NCI-H69 (cell line): ENCODE data around the gene MFAP3L.

Source experiments
- DNase-seq: peaks from one replicate; lab custom pipeline; 2025; lab: John Stamatoyannopoulos, UW

MFAP3L gene

DNA sequence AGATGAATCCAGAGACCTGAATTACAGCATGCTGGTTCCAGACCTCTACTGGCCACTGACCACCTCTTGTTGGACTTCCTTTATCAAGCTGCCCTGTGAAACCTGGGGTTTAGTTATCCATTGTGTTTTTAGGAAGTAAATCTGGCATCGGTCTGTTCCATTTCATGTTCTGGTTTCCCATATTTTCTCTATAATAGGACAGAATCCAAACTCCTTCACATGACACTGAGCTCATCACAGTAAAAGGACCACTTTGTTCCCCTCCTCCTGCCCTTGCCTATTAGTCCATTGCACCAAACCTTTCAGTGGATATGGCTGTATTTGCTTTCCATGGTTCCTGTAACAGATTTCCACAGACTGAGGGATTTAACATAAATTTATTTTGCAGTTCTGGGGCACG, 4.0 kb downstream of the MFAP3L start:
- no peak for DNase-seq

DNA sequence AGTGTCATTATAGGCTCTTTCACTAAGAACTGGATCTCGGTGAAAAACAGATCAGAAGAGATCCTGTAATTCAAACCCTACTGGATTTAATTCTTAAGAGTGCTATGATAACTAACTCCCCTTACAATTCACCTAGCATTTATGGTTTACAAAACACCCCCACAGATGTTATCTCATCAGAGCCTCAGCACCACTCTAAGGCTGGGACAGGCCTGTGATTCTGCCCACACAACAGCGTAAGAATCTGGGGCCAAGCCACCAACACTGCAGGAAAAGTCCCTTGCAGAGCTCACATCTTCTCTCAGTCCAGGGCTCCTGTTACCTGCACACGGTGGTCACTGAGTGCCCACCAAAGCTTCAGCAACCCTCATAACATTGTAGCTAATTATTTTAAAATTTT, 8.9 kb downstream of the MFAP3L start:
- peak; percentile 33 for DNase-seq

DNA sequence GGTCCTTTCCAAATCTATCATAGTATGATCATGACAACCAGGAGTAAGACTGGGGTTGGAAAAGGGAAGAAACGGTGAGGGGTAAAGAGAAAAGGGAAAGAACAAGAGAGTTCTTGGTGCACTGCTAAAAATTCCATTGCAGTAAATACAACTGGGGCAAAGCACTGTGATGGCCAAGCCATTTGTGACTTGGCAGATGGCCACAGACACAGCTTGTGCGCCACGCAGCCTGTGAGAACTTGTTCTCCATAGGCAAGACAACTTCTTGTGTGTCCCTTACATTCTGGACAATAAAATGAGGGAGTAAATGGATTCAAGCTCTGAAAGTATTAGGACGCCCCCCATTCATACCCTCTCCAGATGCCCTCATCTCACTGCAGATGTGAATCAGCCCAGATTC, 10.9 kb downstream of the MFAP3L start:
- DNase-seq = no peak

DNA sequence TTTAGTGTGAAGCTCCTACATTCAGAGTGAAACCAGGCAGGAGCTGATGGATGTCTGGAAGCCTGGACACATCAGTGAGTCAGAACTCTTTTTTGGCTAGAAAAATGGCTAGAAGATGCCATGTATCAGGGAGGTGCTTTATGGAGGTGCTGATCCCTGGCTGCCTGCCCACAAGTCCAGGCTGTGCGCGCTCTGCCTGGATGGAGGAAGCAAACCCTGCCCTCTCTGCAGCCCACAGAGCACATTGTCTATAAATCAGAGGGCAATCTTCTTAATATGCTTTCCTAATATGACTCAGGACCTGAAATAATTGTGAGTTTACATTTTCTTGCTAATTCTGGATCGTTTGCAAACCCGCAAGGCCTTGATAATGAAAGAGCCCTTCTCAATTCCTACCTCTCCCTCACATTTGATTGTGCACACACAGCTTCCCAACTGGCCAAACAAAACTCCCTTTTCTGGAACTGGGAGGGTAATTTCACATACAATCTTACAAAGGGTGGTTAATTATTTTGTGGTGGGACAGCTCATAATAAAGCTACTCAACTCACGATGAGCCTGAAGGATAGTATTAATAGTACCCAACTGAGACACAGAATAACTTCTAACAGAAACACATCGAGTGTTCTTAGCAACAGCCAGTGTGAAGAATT, 11.7 kb downstream of the MFAP3L start:
- peak; percentile 42 for DNase-seq

DNA sequence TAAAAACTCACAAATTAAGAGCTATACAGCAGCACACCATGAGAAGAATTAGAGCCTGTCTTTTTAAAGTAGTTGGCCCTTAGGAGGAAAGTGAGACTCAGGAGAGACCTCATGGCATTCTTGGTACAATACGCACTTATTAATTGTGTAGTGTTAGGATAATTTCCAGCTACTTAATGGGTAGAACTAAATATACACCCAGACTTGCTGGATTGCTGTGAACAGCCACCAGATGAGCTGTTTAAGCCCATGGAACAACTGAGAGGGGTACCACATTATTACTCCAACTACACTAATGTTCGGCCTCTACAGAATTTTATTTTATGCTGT, 13.6 kb downstream of the MFAP3L start:
- no peak for DNase-seq

GRCh38 chr4:170011921-170012628, 14.1 kb downstream of the MFAP3L start:
- peak; percentile 19 for DNase-seq

DNA sequence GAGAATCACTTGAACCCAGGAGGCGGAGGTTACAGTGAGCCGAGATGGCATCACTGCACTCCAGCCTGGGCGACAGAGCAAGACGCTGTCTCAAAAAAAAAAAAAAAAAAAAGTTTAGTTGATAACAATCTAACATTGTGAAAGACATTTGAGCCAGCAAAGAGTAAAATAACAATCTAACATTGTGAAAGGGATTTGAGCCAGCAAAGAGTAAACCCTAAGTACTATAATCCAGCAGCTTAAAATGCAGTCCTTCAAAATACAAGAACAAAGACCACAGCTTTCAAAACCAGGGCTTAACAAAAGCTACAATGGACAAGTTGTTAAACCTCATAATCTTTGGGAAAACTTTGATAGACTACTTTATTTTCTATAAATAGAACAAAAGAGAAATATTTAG, 16.9 kb downstream of the MFAP3L start:
- no peak for DNase-seq

GRCh38 chr4:170008801-170009200, 17.4 kb downstream of the MFAP3L start:
- no peak for DNase-seq

DNA sequence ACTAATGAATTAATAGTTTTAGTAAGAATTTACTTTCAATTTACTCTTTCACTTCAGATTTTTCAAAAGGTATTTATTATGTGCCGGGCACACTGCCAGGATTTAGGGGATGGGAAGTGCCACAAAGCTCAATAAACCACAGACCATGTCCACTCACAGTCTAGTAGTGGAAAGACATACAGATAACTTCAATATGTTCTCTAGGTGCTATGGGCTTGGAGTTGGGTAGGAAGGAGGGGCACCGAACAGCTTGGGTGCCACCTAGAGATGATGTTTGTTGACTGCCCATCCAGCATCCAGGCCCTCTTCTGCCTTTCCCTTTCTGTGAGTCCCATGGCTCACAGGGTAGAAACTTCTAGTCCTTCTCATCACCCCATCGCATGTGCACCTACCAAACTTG, 17.8 kb downstream of the MFAP3L start:
- peak; percentile 3 for DNase-seq

GRCh38 chr4:170007113-170007512, 19.1 kb downstream of the MFAP3L start:
- no peak for DNase-seq

- no peak for DNase-seq
Measured at GRCh38 chr4:170005472-170005871, 20.7 kb downstream of the MFAP3L start.

GRCh38 chr4:170004651-170005295, 21.4 kb downstream of the MFAP3L start:
- no peak for DNase-seq

- no peak for DNase-seq
Measured at GRCh38 chr4:170003071-170004070, 22.8 kb downstream of the MFAP3L start.

DNA sequence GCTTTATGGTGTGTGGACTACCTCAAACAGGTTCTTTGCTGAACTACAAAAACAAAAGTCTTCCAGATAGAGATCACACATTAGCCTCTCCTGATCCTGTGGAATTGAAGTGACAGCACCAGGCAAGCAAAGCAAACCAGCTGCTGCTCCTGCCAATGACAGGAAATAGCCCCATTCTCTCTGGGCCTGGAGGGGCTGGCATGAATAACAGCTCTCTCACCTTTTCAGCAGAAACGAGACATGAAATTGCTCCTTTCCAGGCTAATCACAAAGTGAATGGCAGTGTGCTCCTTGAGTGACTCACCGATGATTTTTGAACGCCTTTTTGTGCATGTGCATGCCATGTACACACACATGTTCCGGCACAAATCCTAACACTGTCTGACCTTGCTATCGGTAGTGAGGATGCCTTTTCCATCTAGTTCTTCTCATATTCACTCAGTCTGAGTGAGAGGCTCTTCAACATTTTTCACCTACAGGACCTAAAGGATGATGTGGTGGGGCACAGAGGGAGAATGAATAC, 24.4 kb downstream of the MFAP3L start:
- peak; percentile 25 for DNase-seq

DNA sequence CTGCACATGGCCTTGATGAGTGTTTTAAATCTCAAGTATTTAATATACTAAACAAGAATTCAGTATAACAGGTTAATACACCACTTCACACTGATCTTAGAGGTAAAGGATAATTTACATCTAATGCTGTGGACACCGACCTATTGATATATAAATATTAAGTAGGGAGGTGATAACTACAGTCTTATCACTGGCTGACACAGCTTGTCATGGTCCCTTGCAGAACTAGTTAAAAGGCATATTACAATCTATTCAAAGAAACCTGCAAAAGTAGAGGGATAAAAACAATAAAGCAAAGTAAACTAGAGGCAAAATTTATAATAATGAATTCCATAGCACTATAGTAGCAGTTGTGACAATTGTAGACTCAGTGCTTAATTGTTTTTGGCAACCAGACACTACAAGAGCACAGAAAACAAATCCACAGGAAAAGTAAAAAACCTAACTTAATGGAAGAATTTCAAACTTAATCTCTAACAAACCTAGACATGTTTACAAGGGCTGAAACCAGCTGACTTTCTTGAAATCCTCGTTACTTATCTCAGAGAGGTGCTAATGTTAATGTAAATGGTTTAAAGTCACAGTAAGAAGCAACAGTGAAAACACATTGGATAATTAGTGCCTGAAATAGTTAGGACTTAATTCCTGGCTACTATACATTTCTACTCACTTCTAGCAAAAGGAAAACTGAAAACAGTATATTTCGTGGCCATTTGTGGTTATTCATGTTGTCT, 25.0 kb downstream of the MFAP3L start:
- no peak for DNase-seq

DNA sequence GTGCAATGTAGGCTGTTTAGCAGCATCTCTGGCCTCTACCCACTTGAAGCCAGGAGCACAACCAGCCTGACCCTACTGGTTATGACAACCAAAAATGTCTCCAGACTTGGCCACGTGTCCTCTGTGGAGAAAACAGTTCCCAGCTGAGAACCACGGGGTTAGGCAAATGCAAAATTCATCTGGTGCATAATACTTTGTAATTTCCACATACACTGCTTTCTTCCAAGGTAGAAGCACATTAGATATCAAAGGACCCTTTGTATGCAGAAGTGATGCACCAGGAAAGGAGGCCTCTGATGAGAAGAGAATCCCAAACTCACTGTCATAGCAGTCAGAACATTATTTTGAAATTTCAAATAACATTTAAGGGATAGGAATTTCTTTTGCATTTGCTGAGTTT, 26.3 kb downstream of the MFAP3L start:
- no peak for DNase-seq

DNA sequence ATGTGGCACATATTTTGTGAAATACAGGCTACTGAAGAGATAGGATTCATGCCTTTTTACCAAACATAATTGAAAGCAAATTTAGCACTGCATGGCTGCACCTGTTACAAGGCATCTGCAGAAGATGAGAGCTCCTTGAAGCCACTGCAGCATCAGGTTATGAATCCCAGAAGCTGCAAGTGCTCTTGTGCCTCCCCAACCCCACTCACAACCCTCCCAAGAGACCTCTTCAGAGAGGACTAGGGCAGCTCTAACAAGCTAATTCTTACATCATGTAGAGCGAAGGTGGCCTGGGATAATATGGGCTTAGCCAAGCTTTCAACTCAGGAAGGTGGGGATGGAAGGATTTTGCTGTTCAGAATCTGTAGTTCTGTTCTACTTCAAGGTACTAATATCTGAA, 27.2 kb downstream of the MFAP3L start:
- peak; percentile 2 for DNase-seq

- DNase-seq = no peak
Measured at GRCh38 chr4:169996379-169997240, 29.6 kb downstream of the MFAP3L start.

DNA sequence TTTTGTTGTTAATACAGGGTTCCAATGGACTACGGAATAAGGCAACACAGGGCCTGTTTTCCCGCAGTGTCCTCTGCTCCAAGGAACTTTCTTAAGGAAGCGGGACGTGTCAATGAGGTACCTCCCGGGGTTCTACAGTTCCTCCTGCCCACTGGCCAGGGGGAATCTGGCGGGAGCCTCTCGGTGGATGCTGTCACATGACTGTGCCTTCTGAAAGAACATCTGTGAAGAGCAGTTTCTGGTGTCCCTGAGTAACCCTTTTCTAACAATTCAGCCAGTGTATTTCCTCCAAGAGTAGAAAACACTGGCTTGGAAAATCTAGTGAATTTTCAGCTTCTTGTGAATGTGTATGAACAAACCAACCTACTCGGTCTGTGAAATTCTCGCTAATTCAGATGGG, 32.7 kb downstream of the MFAP3L start:
- no peak for DNase-seq

DNA sequence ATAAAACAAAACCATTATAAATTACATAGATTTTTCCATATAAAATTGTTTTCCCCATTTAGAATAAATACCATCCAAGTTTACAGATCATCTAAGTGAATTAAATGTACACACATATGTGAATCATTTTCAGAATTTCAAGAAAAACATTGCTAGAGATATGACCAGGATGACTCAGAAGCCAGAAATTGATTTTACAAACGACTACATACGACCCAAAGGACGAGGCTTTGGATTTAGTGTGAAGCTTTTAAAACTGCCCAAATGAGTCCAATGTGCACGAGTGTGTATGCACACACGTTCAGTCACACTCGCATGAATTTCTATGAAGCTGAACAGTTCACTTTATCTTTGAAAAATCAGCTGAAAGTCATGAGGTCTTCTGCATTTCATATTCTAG, 37.9 kb downstream of the MFAP3L start:
- DNase-seq = no peak
